Body of pancreas (tissue), 4 donors: ENCODE measurements around the gene HSFX1.

Source experiments
- POLR2A ChIP-seq, 3 donors: fragments of 450-650 bp; IDR thresholded peaks; one replicate each; pipeline ENCODE4 v1.6.1; 2016; ENCODE audit warnings: antibody characterized with exemption in 3 of 3, mild to moderate bottlenecking in 2 of 3
- TF ChIP-seq, protein P1 (sequence below), 7 experiments: fragments of 450-650 bp in 4 of 7; fragments of 200-600 bp in 3 of 7; sonication (generic) in 3 of 7; IDR thresholded peaks; one replicate each; pipeline ENCODE4 v1.5.1; 2016 to 2019; ENCODE audit warnings: antibody characterized with exemption in 7 of 7

DNA sequence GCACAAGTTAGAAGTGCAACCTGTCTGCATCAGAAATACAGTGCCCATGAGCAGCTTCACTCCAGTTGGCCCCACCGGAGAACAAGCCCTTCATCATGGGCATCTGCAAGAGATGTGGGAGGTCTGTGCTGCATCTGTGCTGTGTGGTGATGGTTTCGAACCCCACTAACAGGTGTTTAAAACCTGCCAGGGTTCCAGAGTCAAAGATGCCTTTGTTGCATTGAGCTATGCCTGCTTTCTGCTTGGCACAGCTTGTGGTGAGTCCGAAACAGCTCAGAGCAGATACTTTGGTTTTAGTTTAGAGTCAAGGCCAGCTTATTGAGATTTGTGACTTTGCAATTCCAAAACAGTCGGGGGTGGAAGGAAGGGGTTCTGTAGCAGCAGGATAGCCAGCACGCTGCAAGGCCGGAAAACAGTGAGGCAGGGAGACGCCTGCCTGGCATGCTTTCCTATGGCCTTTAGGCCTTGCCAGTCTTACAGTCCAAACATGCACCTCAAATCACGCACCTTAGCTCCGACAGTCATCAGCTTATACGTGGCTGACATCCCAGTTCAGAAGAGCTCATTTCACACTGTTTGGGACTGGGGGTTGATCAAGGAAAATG, 29.7 kb downstream of the HSFX1 start:
- TF ChIP-seq, protein P1, sequence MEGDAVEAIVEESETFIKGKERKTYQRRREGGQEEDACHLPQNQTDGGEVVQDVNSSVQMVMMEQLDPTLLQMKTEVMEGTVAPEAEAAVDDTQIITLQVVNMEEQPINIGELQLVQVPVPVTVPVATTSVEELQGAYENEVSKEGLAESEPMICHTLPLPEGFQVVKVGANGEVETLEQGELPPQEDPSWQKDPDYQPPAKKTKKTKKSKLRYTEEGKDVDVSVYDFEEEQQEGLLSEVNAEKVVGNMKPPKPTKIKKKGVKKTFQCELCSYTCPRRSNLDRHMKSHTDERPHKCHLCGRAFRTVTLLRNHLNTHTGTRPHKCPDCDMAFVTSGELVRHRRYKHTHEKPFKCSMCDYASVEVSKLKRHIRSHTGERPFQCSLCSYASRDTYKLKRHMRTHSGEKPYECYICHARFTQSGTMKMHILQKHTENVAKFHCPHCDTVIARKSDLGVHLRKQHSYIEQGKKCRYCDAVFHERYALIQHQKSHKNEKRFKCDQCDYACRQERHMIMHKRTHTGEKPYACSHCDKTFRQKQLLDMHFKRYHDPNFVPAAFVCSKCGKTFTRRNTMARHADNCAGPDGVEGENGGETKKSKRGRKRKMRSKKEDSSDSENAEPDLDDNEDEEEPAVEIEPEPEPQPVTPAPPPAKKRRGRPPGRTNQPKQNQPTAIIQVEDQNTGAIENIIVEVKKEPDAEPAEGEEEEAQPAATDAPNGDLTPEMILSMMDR (IDR thresholded peaks at IDR 0.05) = no peak
- no peak for TF ChIP-seq POLR2A (IDR thresholded peaks at IDR 0.05)
